Measurements from ENCODE around the gene GAB2. TPM values are rescaled to one million over a fixed set of nuclear protein-coding genes. Genes with fewer than 3 reads are reported as not detected.

Gene GAB2
- polyA plus RNA-seq, 2 donors: 6.2 to 6.6 TPM

DNA sequence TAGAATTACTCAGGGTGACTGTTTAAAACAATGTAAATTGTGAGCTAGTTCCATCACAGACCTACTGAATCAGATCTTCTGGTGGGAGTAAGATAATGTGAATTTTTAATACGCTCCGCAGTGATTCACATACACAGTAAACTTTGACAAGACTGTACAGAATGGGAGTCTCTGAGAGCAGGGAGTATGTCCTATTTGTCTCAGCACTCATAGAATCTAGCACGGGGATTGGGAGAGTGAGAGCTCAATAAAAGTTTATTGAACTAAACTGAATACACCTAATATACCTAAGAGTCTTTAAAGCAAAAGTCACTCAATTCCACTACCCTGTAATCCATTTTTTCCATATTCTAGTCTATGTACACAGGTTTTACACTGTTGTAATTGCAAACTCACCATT, 11.2 kb upstream of the GAB2 start:
- 82 to 92% methylated on average over 3 of the region's 3 CpGs for WGBS, 2 donors
- Histone ChIP-seq H3K4me1 (ENCODE audit: control insufficient read depth in 2 of 2, insufficient read depth in 2 of 2, low read length in 1 of 2) (no peaks in the 10 kb centered on the region), H3K36me3 (ENCODE audit: control insufficient read depth in 2 of 2, insufficient read depth in 2 of 2, low read length in 1 of 2) (no peaks in the 10 kb centered on the region), H3K9me3 (ENCODE audit: control insufficient read depth in 2 of 2, insufficient read depth in 1 of 2, low read depth in 1 of 2, low read length in 1 of 2) (no peaks in the 10 kb centered on the region), H3K27me3 (ENCODE audit: control insufficient read depth in 1 of 2, insufficient read depth in 2 of 2, low read length in 2 of 2) (no peaks in the 10 kb centered on the region), H3K4me3 (ENCODE audit: low read depth in 1 of 2, low read length in 2 of 2) (no peak overlapping the region), H3K27ac (ENCODE audit: low read depth in 2 of 2, low read length in 1 of 2) (no peak overlapping the region)

DNA sequence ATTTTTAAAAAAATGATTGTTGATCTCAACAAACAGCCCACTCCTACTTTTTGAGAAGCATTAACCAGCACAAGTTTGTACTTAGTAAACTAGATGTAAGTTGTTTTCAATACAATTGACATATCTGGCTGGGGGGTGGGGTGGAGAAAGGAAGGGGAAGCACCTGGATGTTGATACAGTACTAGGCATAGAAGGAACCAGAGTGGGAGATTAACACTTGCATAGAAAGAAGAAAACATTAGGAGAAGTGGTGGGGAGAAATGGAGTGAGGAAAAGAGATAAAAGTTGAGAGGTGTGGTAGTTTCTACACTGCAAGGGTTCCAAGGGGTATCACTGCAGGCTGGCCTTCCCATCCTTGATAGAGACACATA, 10.6 kb upstream of the GAB2 start:
- Histone ChIP-seq H3K27me3 (ENCODE audit: control insufficient read depth in 1 of 2, insufficient read depth in 2 of 2, low read length in 2 of 2) (no peaks in the 10 kb centered on the region), H3K9me3 (ENCODE audit: control insufficient read depth in 2 of 2, insufficient read depth in 1 of 2, low read depth in 1 of 2, low read length in 1 of 2) (no peaks in the 10 kb centered on the region), H3K4me1 (ENCODE audit: control insufficient read depth in 2 of 2, insufficient read depth in 2 of 2, low read length in 1 of 2) (no peaks in the 10 kb centered on the region), H3K36me3 (ENCODE audit: control insufficient read depth in 2 of 2, insufficient read depth in 2 of 2, low read length in 1 of 2) (no peaks in the 10 kb centered on the region), H3K4me3 (ENCODE audit: low read depth in 1 of 2, low read length in 2 of 2) (no peak overlapping the region), H3K27ac (ENCODE audit: low read depth in 2 of 2, low read length in 1 of 2) (no peak overlapping the region)

DNA sequence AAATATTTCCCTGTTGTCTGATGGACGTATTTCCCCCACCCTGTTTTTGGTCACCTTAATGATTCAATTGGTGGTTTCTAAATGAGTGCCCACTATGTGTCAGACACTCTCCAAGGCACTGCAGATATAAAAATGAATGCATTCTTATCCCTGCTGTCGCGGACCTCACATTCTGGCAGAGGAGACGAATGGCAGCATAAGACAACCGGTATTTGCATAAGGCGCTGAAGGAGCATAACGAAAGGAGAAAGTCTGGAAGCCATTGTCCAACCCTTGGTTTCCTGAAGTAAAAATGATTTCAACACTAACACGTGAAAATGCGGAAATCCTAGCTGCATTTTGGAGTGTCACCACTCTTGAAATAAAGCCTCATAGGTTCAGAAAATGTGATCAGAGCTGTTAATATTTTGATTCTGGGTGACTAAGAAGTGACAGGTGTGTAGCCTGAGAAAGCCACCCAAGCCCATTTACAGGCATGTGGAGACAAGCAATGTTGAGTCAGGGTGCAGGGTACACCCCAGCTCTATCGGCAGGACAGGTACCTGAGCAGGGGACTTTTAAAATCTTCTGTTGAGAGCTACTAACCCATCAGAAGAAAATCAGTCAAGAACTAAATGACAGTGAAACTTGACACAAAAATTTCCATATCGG, 10.1 kb upstream of the GAB2 start:
- Histone ChIP-seq H3K9me3 (ENCODE audit: control insufficient read depth in 2 of 2, insufficient read depth in 1 of 2, low read depth in 1 of 2, low read length in 1 of 2) (no peaks in the 10 kb centered on the region), H3K4me1 (ENCODE audit: control insufficient read depth in 2 of 2, insufficient read depth in 2 of 2, low read length in 1 of 2) (no peaks in the 10 kb centered on the region), H3K4me3 (ENCODE audit: low read depth in 1 of 2, low read length in 2 of 2) (no peak overlapping the region), H3K27ac (ENCODE audit: low read depth in 2 of 2, low read length in 1 of 2) (peak overlapping the region in 1 of 2 donors; percentile 74), H3K27me3 (ENCODE audit: control insufficient read depth in 1 of 2, insufficient read depth in 2 of 2, low read length in 2 of 2) (no peaks in the 10 kb centered on the region), H3K36me3 (ENCODE audit: control insufficient read depth in 2 of 2, insufficient read depth in 2 of 2, low read length in 1 of 2) (no peaks in the 10 kb centered on the region)
- WGBS, 2 donors: 67 to 68% methylated on average over 11 of the region's 11 CpGs

DNA sequence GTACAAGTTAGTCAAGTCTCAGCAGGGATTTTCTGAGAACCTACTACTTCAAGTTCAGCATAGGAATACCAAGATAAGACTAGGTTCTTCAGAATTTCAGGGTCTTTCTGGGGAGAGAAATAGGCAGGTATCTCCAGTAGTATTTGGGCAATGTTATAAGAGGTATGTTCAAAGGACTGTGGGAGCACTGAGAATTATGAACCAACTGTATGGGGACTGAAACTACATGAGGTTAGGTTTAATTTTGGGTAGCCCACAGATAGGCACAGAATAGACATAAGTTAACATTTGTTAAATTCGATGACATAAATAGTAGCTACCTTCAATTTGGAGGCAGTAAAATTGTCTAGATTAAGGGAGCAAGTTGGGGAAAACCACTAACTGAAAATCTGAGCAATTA, 9.2 kb upstream of the GAB2 start:
- Histone ChIP-seq H3K27ac (ENCODE audit: low read depth in 2 of 2, low read length in 1 of 2) (no peak overlapping the region), H3K27me3 (ENCODE audit: control insufficient read depth in 1 of 2, insufficient read depth in 2 of 2, low read length in 2 of 2) (no peaks in the 10 kb centered on the region), H3K9me3 (ENCODE audit: control insufficient read depth in 2 of 2, insufficient read depth in 1 of 2, low read depth in 1 of 2, low read length in 1 of 2) (no peaks in the 10 kb centered on the region), H3K36me3 (ENCODE audit: control insufficient read depth in 2 of 2, insufficient read depth in 2 of 2, low read length in 1 of 2) (no peaks in the 10 kb centered on the region), H3K4me1 (ENCODE audit: control insufficient read depth in 2 of 2, insufficient read depth in 2 of 2, low read length in 1 of 2) (no peaks in the 10 kb centered on the region), H3K4me3 (ENCODE audit: low read depth in 1 of 2, low read length in 2 of 2) (no peak overlapping the region)
- WGBS, 2 donors: 83 to 95% methylated on average over 1 of the region's 1 CpG

DNA sequence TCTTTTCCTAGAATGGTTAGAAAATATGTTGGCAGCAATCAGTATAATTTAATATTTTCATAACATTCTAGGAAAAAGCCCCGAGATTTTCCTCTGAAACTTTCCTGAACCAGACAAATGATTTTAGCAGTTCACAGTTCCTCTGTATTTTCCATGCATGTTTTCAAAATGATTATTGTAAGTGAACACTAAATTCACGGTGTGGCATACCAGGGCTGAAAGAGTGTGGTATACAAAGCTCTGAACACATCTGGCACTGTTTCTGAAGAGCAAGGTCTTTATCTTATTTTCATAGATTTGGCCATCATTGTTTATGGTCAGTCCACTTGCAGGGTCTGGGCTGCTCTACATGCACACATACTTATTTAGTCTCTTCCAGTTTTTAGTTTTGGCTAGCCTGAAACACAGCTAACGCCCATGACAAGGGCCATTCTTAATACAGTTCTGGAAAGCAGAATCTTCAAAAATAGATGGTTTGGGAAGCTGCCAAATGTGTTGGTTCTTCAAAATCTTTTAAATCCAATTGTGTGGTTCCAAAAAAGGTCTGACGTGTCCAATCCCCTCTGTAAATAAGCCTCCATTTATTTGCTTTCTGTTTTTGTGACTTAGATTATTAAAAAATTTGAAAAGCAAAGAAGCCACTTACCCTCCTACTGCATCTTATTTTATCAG, 7.9 kb upstream of the GAB2 start:
- H3K4me1 ChIP-seq (ENCODE audit: control insufficient read depth in 2 of 2, insufficient read depth in 2 of 2, low read length in 1 of 2): no peaks in the 10 kb centered on the region
- H3K9me3 ChIP-seq (ENCODE audit: control insufficient read depth in 2 of 2, insufficient read depth in 1 of 2, low read depth in 1 of 2, low read length in 1 of 2): no peaks in the 10 kb centered on the region
- H3K27me3 ChIP-seq (ENCODE audit: control insufficient read depth in 1 of 2, insufficient read depth in 2 of 2, low read length in 2 of 2): no peaks in the 10 kb centered on the region
- H3K36me3 ChIP-seq (ENCODE audit: control insufficient read depth in 2 of 2, insufficient read depth in 2 of 2, low read length in 1 of 2): no peaks in the 10 kb centered on the region
- H3K27ac ChIP-seq (ENCODE audit: low read depth in 2 of 2, low read length in 1 of 2): no peak overlapping the region
- H3K4me3 ChIP-seq (ENCODE audit: low read depth in 1 of 2, low read length in 2 of 2): no peak overlapping the region
- WGBS, 2 donors: 57 to 70% methylated on average over 4 of the region's 4 CpGs

DNA sequence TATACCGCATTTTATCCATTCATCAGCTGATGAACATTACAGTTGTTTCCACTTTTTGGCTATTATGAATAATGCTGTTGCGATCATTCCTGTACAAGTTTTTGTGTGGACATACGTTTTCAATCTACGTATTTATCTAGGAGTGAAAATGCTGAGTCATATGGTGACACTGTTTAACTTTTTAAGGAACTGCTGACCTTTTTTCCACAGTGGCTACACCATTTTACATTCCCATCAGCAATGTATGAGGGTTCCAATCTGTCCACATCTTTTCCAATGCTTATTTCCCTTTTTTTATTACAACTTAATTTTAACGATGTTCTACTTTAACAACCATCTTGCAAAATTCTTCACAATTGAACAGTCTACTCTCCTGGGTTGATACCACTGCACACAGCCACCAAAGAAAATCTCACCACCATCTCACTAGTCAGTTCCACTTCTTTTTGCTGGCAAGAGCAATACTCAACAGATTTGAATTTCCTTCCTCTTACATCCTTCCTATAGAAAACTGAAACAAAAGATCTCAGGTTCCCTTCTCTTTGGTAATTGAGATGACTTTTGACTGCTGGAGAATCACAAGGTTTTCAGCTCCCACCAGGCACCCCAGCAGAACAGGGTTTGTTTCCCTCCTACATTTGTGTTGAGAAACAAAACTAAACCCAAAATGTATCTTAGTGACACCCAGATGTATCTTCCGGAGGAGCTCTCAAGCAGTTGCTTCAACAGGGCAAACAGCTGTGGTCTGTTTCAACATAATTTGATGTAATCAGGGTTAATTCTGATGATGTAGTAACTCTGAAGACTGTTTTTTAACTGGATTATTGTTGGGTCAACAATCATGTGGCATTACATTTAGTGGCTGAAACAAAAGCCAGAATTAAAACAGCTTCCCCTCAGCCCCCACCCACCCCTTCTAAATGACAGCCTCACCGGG, 7.0 kb upstream of the GAB2 start:
- 73 to 78% methylated on average over 7 of the region's 7 CpGs for WGBS, 2 donors
- Histone ChIP-seq H3K4me3 (ENCODE audit: low read depth in 1 of 2, low read length in 2 of 2) (no peak overlapping the region), H3K9me3 (ENCODE audit: control insufficient read depth in 2 of 2, insufficient read depth in 1 of 2, low read depth in 1 of 2, low read length in 1 of 2) (no peaks in the 10 kb centered on the region), H3K27ac (ENCODE audit: low read depth in 2 of 2, low read length in 1 of 2) (no peak overlapping the region), H3K27me3 (ENCODE audit: control insufficient read depth in 1 of 2, insufficient read depth in 2 of 2, low read length in 2 of 2) (no peaks in the 10 kb centered on the region), H3K36me3 (ENCODE audit: control insufficient read depth in 2 of 2, insufficient read depth in 2 of 2, low read length in 1 of 2) (no peaks in the 10 kb centered on the region), H3K4me1 (ENCODE audit: control insufficient read depth in 2 of 2, insufficient read depth in 2 of 2, low read length in 1 of 2) (peaks cover 0 to 2% of the 10 kb centered on the region in 2 donors)

DNA sequence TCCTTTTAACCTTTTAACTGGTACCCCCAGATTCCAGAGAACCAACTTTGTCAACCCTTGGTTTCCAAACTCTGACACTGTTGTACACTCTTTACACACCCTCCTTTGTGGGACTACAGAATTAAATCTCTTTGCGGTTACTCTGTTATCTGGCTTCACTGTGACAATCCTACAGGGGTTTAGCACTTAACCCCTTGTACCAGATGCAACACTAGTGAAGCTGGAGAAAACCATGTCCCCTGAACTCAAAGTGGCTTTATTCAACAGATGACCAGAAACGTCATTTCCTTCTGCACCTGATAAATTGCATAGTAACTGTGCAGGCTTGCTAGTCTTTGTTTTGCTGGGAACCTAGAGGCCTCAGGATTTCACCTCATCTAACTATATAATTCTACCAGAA, 5.6 kb upstream of the GAB2 start:
- H3K27me3 ChIP-seq (ENCODE audit: control insufficient read depth in 1 of 2, insufficient read depth in 2 of 2, low read length in 2 of 2): no peaks in the 10 kb centered on the region
- WGBS, 2 donors: 61 to 71% methylated on average over 2 of the region's 2 CpGs
- no peak overlapping the region for H3K4me3 ChIP-seq (ENCODE audit: low read depth in 1 of 2, low read length in 2 of 2)
- no peak overlapping the region for H3K27ac ChIP-seq (ENCODE audit: low read depth in 2 of 2, low read length in 1 of 2)
- H3K36me3 ChIP-seq (ENCODE audit: control insufficient read depth in 2 of 2, insufficient read depth in 2 of 2, low read length in 1 of 2): no peaks in the 10 kb centered on the region
- H3K4me1 ChIP-seq (ENCODE audit: control insufficient read depth in 2 of 2, insufficient read depth in 2 of 2, low read length in 1 of 2): peaks cover 0 to 2% of the 10 kb centered on the region in 2 donors
- H3K9me3 ChIP-seq (ENCODE audit: control insufficient read depth in 2 of 2, insufficient read depth in 1 of 2, low read depth in 1 of 2, low read length in 1 of 2): no peaks in the 10 kb centered on the region

DNA sequence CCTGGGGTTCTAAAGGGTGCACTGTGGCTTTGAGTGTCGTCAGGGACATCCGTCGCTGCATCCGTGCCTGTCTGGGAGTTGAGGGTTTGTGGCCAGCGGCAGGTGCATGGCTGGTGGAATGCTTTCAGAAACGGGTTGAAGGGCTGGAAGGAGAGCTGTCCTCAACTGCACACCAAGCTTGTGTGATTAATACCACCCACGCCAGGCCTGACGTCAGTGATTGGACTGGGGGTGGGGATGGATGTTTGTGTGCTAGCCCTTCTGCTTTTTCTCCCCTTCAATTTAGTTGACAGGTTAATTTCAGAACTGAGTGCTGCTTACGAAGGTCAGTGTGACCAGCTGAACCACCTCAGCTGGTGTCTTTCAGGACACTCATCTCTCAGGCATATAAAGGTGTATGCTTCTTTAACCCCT, 3.2 kb upstream of the GAB2 start:
- 34 to 37% methylated on average over 9 of the region's 9 CpGs for WGBS, 2 donors
- no peak overlapping the region for H3K27ac ChIP-seq (ENCODE audit: low read depth in 2 of 2, low read length in 1 of 2)
- H3K27me3 ChIP-seq (ENCODE audit: control insufficient read depth in 1 of 2, insufficient read depth in 2 of 2, low read length in 2 of 2): no peaks in the 10 kb centered on the region

DNA sequence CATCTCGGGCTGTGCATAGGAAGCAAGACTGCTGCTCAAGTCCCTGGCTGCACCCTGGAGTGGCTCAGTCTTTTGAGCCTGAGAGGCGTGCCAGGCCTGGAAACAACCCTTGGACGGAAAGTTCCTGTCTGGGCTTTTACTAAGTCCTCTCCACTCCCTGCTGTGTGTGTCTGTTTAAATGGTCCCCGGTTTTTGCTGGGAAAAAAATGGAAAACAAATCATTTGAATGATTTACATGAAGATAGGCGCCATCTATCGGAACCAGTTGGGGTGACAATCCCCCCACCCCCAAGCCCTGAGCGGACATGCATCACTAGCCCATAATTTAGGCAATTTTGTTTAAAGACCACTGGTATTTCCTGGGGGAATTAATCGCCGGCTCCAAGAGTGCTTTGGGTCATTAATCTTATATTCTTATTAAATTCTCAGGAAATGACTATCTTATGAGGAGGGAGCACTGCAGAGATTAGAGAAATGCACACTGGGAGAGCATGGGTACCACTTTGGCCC, 2.7 kb upstream of the GAB2 start:
- Histone ChIP-seq H3K4me1 (ENCODE audit: control insufficient read depth in 2 of 2, insufficient read depth in 2 of 2, low read length in 1 of 2) (peaks cover 2 to 4% of the 10 kb centered on the region in 2 donors), H3K27ac (ENCODE audit: low read depth in 2 of 2, low read length in 1 of 2) (peak overlapping the region in 1 of 2 donors; percentile 33), H3K9me3 (ENCODE audit: control insufficient read depth in 2 of 2, insufficient read depth in 1 of 2, low read depth in 1 of 2, low read length in 1 of 2) (no peaks in the 10 kb centered on the region), H3K36me3 (ENCODE audit: control insufficient read depth in 2 of 2, insufficient read depth in 2 of 2, low read length in 1 of 2) (peaks cover 0 to 2% of the 10 kb centered on the region in 2 donors), H3K27me3 (ENCODE audit: control insufficient read depth in 1 of 2, insufficient read depth in 2 of 2, low read length in 2 of 2) (no peaks in the 10 kb centered on the region), H3K4me3 (ENCODE audit: low read depth in 1 of 2, low read length in 2 of 2) (no peak overlapping the region)
- WGBS, 2 donors: 7% methylated on average over 9 of the region's 9 CpGs

More for the DNA sequence above, 3.2 kb upstream of the GAB2 start:
- H3K36me3 ChIP-seq (ENCODE audit: control insufficient read depth in 2 of 2, insufficient read depth in 2 of 2, low read length in 1 of 2): peaks cover 0 to 2% of the 10 kb centered on the region in 2 donors
- peaks cover 2 to 4% of the 10 kb centered on the region in 2 donors for H3K4me1 ChIP-seq (ENCODE audit: control insufficient read depth in 2 of 2, insufficient read depth in 2 of 2, low read length in 1 of 2)
- H3K9me3 ChIP-seq (ENCODE audit: control insufficient read depth in 2 of 2, insufficient read depth in 1 of 2, low read depth in 1 of 2, low read length in 1 of 2): no peaks in the 10 kb centered on the region
- no peak overlapping the region for H3K4me3 ChIP-seq (ENCODE audit: low read depth in 1 of 2, low read length in 2 of 2)
